VCaP (cell line): ENCODE measurements around the gene GNE.

Source experiments
- H3K27ac ChIP-seq: fragments of 450-650 bp; 2 replicates; pipeline ENCODE4 v1.5.1; 2017
- CTCF ChIP-seq: fragments of 450-650 bp; conservative IDR thresholded peaks from 2 replicates; pipeline ENCODE4 v1.5.1; 2017; ENCODE audit warnings: mild to moderate bottlenecking, moderate library complexity

GNE gene

GRCh38 chr9:36217256-36217968 is 40.8 kb downstream of the GNE start:
- H3K27ac ChIP-seq, result no peak overlapping the region
- no peak for TF ChIP-seq CTCF

GRCh38 chr9:36214571-36214970 is 43.7 kb downstream of the GNE start:
- H3K27ac ChIP-seq, result no peak overlapping the region
- no peak for TF ChIP-seq CTCF

- H3K27ac ChIP-seq, result no peak overlapping the region
- TF ChIP-seq CTCF, result no peak
Observed at GRCh38 chr9:36213989-36214388, 44.3 kb downstream of the GNE start.

DNA sequence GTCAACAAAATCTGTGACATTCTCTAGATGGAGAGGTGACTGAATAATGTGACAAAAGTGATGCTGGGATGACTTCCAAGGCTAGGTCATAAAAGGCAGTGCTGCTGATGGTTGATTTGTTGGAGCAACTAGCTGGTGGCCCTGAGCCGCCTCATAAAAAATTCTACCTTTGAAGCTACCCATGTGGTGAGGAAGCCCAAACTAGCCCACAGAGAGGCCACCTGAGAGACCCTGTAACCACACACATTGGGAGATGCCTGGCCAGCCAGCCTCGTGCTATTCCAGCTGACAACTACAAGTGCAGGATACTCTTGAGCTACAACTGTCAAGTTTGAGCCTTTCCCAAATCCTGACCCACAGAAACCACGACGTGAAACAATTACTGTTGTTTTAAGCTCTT is 44.9 kb downstream of the GNE start:
- no peak for TF ChIP-seq CTCF

GRCh38 chr9:36211510-36211909 is 46.7 kb downstream of the GNE start:
- no peak overlapping the region for H3K27ac ChIP-seq
- TF ChIP-seq CTCF, result no peak

More for the DNA sequence above, 44.9 kb downstream of the GNE start:
- H3K27ac ChIP-seq, result no peak overlapping the region

DNA sequence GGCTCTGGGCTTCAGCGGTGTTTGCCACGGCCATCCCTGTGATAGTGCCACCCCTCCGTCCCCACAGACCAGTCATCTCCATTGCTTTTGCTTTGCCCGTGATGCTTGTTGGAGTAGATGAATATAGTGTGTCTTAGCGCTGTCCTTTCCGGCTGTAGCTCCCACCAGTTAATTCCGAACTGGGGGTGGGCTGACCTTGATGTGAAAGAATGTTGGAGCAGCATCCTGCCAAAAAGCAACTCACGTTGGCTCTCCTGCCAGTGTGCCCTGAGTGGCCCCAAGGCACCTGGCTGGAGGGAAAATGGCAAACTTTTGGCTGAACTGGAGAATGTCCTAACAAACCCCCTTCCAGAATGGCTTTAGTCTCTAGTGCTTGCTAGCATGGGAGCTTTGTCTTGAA is 47.5 kb downstream of the GNE start:
- no peak overlapping the region for H3K27ac ChIP-seq
- no peak for TF ChIP-seq CTCF

GRCh38 chr9:36208521-36209253 is 49.6 kb downstream of the GNE start:
- TF ChIP-seq CTCF, result no peak
- no peak overlapping the region for H3K27ac ChIP-seq
